ENCODE results near the gene PRPF40A.

Gene PRPF40A

GRCh38 chr2:152618193-152618564, 99.1 kb downstream of the PRPF40A start:
- no peak for DNase-seq (ENCODE audit: low read depth)

GRCh38 chr2:152617456-152618192, 99.6 kb downstream of the PRPF40A start:
- DNase-seq (ENCODE audit: low read depth): no peak

- DNase-seq (ENCODE audit: low read depth): no peak
Observed at GRCh38 chr2:152615177-152615576, 102.1 kb downstream of the PRPF40A start.

GRCh38 chr2:152613235-152613634, 104.0 kb downstream of the PRPF40A start:
- no peak for DNase-seq (ENCODE audit: low read depth)

- DNase-seq (ENCODE audit: low read depth): no peak
Observed at GRCh38 chr2:152611458-152612231, 105.6 kb downstream of the PRPF40A start.

GRCh38 chr2:152609699-152610098, 107.6 kb downstream of the PRPF40A start:
- no peak for DNase-seq (ENCODE audit: low read depth)

- DNase-seq (ENCODE audit: low read depth): no peak
Observed at GRCh38 chr2:152609154-152609553, 108.1 kb downstream of the PRPF40A start.

- no peak for DNase-seq (ENCODE audit: low read depth)
Observed at GRCh38 chr2:152607793-152608300, 109.4 kb downstream of the PRPF40A start.

- no peak for DNase-seq (ENCODE audit: low read depth)
Observed at GRCh38 chr2:152606941-152607340, 110.3 kb downstream of the PRPF40A start.

- DNase-seq (ENCODE audit: low read depth): no peak
Observed at GRCh38 chr2:152606081-152606480, 111.2 kb downstream of the PRPF40A start.

GRCh38 chr2:152603166-152603565, 114.1 kb downstream of the PRPF40A start:
- DNase-seq (ENCODE audit: low read depth): no peak

GRCh38 chr2:152602750-152603149, 114.5 kb downstream of the PRPF40A start:
- no peak for DNase-seq (ENCODE audit: low read depth)
